COLO829 (cell line): ENCODE measurements around the gene SLC14A1.

Source experiments
- DNase-seq: peaks from one replicate; pipeline ENCODE4 v3.0.0; 2012; ENCODE audit warnings: low spot score

The SLC14A1 gene

GRCh38 chr18:45723567-45724355, at the start of gene SLC14A1:
SLC14A1 (plus strand) TSS chr18:45724181; CDS start chr18:45730321, 6,140 bp downstream.
- no peak for DNase-seq

GRCh38 chr18:45677276-45677807, 46.6 kb upstream of the SLC14A1 start:
- no peak for DNase-seq

- DNase-seq = no peak
These were observed 45.5 kb upstream of the SLC14A1 start for GRCh38 chr18:45678441-45678840.

- DNase-seq = no peak
These were observed 45.1 kb upstream of the SLC14A1 start for GRCh38 chr18:45678850-45679249.

- DNase-seq = no peak
These were observed 43.8 kb upstream of the SLC14A1 start for GRCh38 chr18:45680066-45680690.

GRCh38 chr18:45682181-45682580, 41.8 kb upstream of the SLC14A1 start:
- DNase-seq = no peak

- no peak for DNase-seq
These were observed 39.5 kb upstream of the SLC14A1 start for GRCh38 chr18:45684341-45685115.

GRCh38 chr18:45686891-45687611, 36.9 kb upstream of the SLC14A1 start:
- DNase-seq = no peak

- DNase-seq = no peak
These were observed 36.4 kb upstream of the SLC14A1 start for GRCh38 chr18:45687621-45688020.

- DNase-seq = no peak
These were observed 35.9 kb upstream of the SLC14A1 start for GRCh38 chr18:45688113-45688512.

GRCh38 chr18:45688833-45689232, 35.1 kb upstream of the SLC14A1 start:
- no peak for DNase-seq

- no peak for DNase-seq
These were observed 34.6 kb upstream of the SLC14A1 start for GRCh38 chr18:45689396-45689795.

- DNase-seq = peak; percentile 69
These were observed 32.8 kb upstream of the SLC14A1 start for GRCh38 chr18:45690975-45691815.

GRCh38 chr18:45691816-45692179, 32.2 kb upstream of the SLC14A1 start:
- DNase-seq = no peak

- DNase-seq = no peak
These were observed 21.2 kb upstream of the SLC14A1 start for GRCh38 chr18:45702708-45703265.

- DNase-seq = no peak
These were observed 15.2 kb upstream of the SLC14A1 start for GRCh38 chr18:45708831-45709230.

GRCh38 chr18:45712061-45712460, 11.9 kb upstream of the SLC14A1 start:
- no peak for DNase-seq

- DNase-seq = no peak
These were observed 10.7 kb upstream of the SLC14A1 start for GRCh38 chr18:45713239-45713638.

GRCh38 chr18:45715212-45715780, 8.7 kb upstream of the SLC14A1 start:
- DNase-seq = no peak

- no peak for DNase-seq
These were observed 4.9 kb upstream of the SLC14A1 start for GRCh38 chr18:45719106-45719505.
